HepG2 (cell line): ENCODE data around the gene SRSF10. TPM values are rescaled to one million over a fixed set of nuclear protein-coding genes. Genes with fewer than 3 reads are reported as not detected.

Source experiments
- ARNTL ChIP-seq: sonication (generic); formaldehyde crosslinking; IDR thresholded peaks from 2 replicates; pipeline ENCODE4 v1.4.0; 2020; ENCODE audit warnings: mild to moderate bottlenecking, missing genetic modification reagents
- EED ChIP-seq: sonication (generic); formaldehyde crosslinking; IDR thresholded peaks from 2 replicates; pipeline ENCODE4 v1.5.0; 2020; ENCODE audit warnings: mild to moderate bottlenecking, missing genetic modification reagents
- FOSL2 ChIP-seq: sonication (generic); formaldehyde crosslinking; IDR thresholded peaks from 2 replicates; pipeline ENCODE4 v1.4.0; 2020; ENCODE audit warnings: missing genetic modification reagents
- MIER3 ChIP-seq: IDR thresholded peaks from 2 replicates; pipeline ENCODE4 v1.6.1; 2016; ENCODE audit warnings: missing compliant biosample characterization, borderline replicate concordance
- MXI1 ChIP-seq: IDR thresholded peaks from 3 replicates; pipeline ENCODE4 v1.6.1; 2012; ENCODE audit warnings: low read depth, low read length, inconsistent platforms, borderline replicate concordance
- PTBP1 ChIP-seq: fragments of 200-400 bp; formaldehyde crosslinking; IDR thresholded peaks from 2 replicates; pipeline ENCODE4 v1.6.1; 2018; ENCODE audit warnings: low read length, low read depth; ENCODE audit not compliant: poor library complexity, severe bottlenecking
- ZMAT3 ChIP-seq: sonication (generic); formaldehyde crosslinking; conservative IDR thresholded peaks from 2 replicates; pipeline ENCODE4 v1.7.0; 2021; ENCODE audit warnings: missing genetic modification reagents
- ZNF317 ChIP-seq: sonication (generic); formaldehyde crosslinking; IDR thresholded peaks from 2 replicates; pipeline ENCODE4 v1.5.0; 2020; ENCODE audit warnings: mild to moderate bottlenecking, missing genetic modification reagents
- ZNF333 ChIP-seq: sonication (generic); formaldehyde crosslinking; IDR thresholded peaks from 2 replicates; pipeline ENCODE4 v1.4.0; 2020; ENCODE audit warnings: mild to moderate bottlenecking, missing genetic modification reagents, borderline replicate concordance
- ZNF496 ChIP-seq: sonication (generic); formaldehyde crosslinking; IDR thresholded peaks from 2 replicates; pipeline ENCODE4 v1.8.1; 2023; ENCODE audit warnings: mild to moderate bottlenecking, moderate library complexity, missing genetic modification reagents; ENCODE audit not compliant: insufficient replicate concordance
- ZNF570 ChIP-seq: sonication (generic); formaldehyde crosslinking; IDR thresholded peaks from 2 replicates; pipeline ENCODE4 v1.4.0; 2020; ENCODE audit warnings: mild to moderate bottlenecking, missing genetic modification reagents, borderline replicate concordance
- ZNF589 ChIP-seq: sonication (generic); formaldehyde crosslinking; conservative IDR thresholded peaks from 2 replicates; pipeline ENCODE4 v1.8.0; 2022; ENCODE audit warnings: mild to moderate bottlenecking, moderate library complexity, missing genetic modification reagents
- ZNF747 ChIP-seq: sonication (generic); formaldehyde crosslinking; IDR thresholded peaks from 2 replicates; pipeline ENCODE4 v1.8.1; 2023; ENCODE audit warnings: missing genetic modification reagents, mild to moderate bottlenecking, borderline replicate concordance
- ZNF766 ChIP-seq: sonication (generic); formaldehyde crosslinking; IDR thresholded peaks from 2 replicates; pipeline ENCODE4 v1.5.0; 2020; ENCODE audit warnings: missing genetic modification reagents, borderline replicate concordance
- polyA plus RNA-seq, 8 experiments: library from polyadenylated mRNA; depleted of rRNA in 3 of 8; stranded (reverse) in 7 of 8; unstranded in 1 of 8; fragments of >200 nt; fragmentation: Illumina TruSeq in 4 of 8; extraction: Trizol in 4 of 8; gene quantifications; 2 replicates each; pipeline versions ENCODE4 v1.2.1 to v1.2.3, GENCODE V29; 2011 to 2016; ENCODE audit warnings: low read depth in 4 of 8, missing spikeins in 1 of 8, mixed read lengths in 1 of 8; ENCODE audit not compliant: insufficient read depth in 1 of 8
- total RNA-seq, 5 experiments: library from RNA; depleted of rRNA; stranded (reverse); fragments of >200 nt; fragmentation: Illumina TruSeq; extraction: Trizol; gene quantifications; 2 replicates each; pipeline ENCODE4 v1.2.3, GENCODE V29; 2016; ENCODE audit warnings: low read depth in 1 of 5
- TF ChIP-seq, protein P1 (sequence below): fragments of 450-650 bp; IDR thresholded peaks from 2 replicates; pipeline ENCODE4 v1.6.1; 2016
- TF ChIP-seq, protein P2 (sequence below): sonication (generic); formaldehyde crosslinking; IDR thresholded peaks from 2 replicates; pipeline ENCODE4 v1.9.0; 2021; ENCODE audit warnings: missing genetic modification reagents, borderline replicate concordance
- TF ChIP-seq, protein P3 (sequence below): sonication (generic); formaldehyde crosslinking; IDR thresholded peaks from 2 replicates; pipeline ENCODE4 v1.4.0; 2020; ENCODE audit warnings: low read depth, mild to moderate bottlenecking, missing genetic modification reagents
- TF ChIP-seq, protein P4 (sequence below): sonication (generic); formaldehyde crosslinking; IDR thresholded peaks from 2 replicates; pipeline ENCODE4 v1.4.0; 2020; ENCODE audit warnings: missing genetic modification reagents
- TF ChIP-seq, protein P5 (sequence below): sonication (generic); formaldehyde crosslinking; IDR thresholded peaks from 2 replicates; pipeline ENCODE4 v1.5.0; 2020; ENCODE audit warnings: mild to moderate bottlenecking, missing genetic modification reagents

Gene SRSF10
- total and polyA plus RNA-seq, 2 of the 13 experiments (the other 11 are each of a cell fraction or from before 2014, with no cell fraction given): 126 to 186 TPM

DNA sequence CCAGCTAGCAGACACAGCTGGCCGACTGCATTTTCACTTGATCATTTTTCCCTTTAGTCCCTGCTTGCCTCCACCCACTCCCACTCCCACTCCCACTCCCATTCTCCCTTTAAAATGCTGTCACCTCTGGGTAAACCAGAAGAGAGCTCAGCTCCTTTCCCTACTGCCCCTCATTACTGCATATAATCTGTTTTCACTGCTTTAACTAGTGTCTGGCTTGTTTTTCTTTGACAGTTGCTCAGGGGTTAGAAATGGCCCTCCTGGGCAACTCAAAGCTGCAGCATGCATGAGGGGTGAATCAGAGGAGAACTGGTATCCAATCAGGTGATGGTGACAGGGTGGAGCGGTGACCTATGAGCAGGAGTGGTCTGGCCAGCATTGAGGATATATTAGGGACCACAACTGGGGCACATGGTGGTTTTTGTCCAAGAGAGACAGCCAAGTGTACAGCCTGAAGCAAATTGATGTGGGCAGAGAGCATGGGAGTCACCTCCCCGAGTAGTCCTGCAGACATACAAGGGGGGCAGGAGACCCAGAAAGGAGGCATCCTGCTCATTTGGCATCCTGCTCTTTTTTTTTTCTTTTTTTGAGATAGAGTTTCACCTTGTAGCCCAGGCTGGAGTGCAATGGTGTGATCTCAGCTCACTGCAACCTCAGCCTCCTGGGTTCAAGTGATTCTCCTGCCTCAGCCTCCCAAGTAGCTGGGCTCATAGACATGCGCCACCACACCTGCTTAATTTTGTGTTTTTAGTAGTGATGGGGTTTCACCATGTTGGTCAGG is 42.6 kb upstream of the SRSF10 start (continued):
- TF ChIP-seq, protein P1, sequence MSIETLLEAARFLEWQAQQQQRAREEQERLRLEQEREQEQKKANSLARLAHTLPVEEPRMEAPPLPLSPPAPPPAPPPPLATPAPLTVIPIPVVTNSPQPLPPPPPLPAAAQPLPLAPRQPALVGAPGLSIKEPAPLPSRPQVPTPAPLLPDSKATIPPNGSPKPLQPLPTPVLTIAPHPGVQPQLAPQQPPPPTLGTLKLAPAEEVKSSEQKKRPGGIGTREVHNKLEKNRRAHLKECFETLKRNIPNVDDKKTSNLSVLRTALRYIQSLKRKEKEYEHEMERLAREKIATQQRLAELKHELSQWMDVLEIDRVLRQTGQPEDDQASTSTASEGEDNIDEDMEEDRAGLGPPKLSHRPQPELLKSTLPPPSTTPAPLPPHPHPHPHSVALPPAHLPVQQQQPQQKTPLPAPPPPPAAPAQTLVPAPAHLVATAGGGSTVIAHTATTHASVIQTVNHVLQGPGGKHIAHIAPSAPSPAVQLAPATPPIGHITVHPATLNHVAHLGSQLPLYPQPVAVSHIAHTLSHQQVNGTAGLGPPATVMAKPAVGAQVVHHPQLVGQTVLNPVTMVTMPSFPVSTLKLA: peak; percentile 16; the same call in 1 of the 2 replicates
- peak; percentile 56; the same call in 1 of the 2 replicates for TF ChIP-seq ARNTL
- TF ChIP-seq, protein P2, sequence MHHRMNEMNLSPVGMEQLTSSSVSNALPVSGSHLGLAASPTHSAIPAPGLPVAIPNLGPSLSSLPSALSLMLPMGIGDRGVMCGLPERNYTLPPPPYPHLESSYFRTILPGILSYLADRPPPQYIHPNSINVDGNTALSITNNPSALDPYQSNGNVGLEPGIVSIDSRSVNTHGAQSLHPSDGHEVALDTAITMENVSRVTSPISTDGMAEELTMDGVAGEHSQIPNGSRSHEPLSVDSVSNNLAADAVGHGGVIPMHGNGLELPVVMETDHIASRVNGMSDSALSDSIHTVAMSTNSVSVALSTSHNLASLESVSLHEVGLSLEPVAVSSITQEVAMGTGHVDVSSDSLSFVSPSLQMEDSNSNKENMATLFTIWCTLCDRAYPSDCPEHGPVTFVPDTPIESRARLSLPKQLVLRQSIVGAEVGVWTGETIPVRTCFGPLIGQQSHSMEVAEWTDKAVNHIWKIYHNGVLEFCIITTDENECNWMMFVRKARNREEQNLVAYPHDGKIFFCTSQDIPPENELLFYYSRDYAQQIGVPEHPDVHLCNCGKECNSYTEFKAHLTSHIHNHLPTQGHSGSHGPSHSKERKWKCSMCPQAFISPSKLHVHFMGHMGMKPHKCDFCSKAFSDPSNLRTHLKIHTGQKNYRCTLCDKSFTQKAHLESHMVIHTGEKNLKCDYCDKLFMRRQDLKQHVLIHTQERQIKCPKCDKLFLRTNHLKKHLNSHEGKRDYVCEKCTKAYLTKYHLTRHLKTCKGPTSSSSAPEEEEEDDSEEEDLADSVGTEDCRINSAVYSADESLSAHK (CRISPR knock-in tag): no peak
- TF ChIP-seq EED (CRISPR knock-in tag): no peak
- TF ChIP-seq ZNF317 (CRISPR knock-in tag): peak; percentile 65; the same call in 1 of the 2 replicates
- peak; percentile 51; the same call in 1 of the 2 replicates for TF ChIP-seq ZNF747 (CRISPR knock-in tag)
- no peak for TF ChIP-seq PTBP1
- TF ChIP-seq, protein P3, sequence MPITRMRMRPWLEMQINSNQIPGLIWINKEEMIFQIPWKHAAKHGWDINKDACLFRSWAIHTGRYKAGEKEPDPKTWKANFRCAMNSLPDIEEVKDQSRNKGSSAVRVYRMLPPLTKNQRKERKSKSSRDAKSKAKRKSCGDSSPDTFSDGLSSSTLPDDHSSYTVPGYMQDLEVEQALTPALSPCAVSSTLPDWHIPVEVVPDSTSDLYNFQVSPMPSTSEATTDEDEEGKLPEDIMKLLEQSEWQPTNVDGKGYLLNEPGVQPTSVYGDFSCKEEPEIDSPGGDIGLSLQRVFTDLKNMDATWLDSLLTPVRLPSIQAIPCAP (CRISPR knock-in tag): no peak
- peak; percentile 28; the same call in 1 of the 2 replicates for TF ChIP-seq MIER3 (CRISPR knock-in tag)
- peak; percentile 69; the same call in 1 of the 2 replicates for TF ChIP-seq ZMAT3 (CRISPR knock-in tag)
- TF ChIP-seq MXI1: peak; percentile 20; the same call in 1 of the 3 replicates
- TF ChIP-seq ZNF589 (CRISPR knock-in tag): no peak
- TF ChIP-seq ZNF496 (CRISPR knock-in tag): no peak
- TF ChIP-seq, protein P4, sequence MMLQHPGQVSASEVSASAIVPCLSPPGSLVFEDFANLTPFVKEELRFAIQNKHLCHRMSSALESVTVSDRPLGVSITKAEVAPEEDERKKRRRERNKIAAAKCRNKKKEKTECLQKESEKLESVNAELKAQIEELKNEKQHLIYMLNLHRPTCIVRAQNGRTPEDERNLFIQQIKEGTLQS (CRISPR knock-in tag): no peak
- no peak for TF ChIP-seq ZNF766 (CRISPR knock-in tag)
- TF ChIP-seq FOSL2 (CRISPR knock-in tag): peak; percentile 92
- no peak for TF ChIP-seq ZNF333 (CRISPR knock-in tag)
- TF ChIP-seq, protein P5, sequence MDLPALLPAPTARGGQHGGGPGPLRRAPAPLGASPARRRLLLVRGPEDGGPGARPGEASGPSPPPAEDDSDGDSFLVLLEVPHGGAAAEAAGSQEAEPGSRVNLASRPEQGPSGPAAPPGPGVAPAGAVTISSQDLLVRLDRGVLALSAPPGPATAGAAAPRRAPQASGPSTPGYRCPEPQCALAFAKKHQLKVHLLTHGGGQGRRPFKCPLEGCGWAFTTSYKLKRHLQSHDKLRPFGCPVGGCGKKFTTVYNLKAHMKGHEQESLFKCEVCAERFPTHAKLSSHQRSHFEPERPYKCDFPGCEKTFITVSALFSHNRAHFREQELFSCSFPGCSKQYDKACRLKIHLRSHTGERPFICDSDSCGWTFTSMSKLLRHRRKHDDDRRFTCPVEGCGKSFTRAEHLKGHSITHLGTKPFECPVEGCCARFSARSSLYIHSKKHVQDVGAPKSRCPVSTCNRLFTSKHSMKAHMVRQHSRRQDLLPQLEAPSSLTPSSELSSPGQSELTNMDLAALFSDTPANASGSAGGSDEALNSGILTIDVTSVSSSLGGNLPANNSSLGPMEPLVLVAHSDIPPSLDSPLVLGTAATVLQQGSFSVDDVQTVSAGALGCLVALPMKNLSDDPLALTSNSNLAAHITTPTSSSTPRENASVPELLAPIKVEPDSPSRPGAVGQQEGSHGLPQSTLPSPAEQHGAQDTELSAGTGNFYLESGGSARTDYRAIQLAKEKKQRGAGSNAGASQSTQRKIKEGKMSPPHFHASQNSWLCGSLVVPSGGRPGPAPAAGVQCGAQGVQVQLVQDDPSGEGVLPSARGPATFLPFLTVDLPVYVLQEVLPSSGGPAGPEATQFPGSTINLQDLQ (CRISPR knock-in tag): no peak
- no peak for TF ChIP-seq ZNF570 (CRISPR knock-in tag)
